Vagina (tissue), 2 donors: ENCODE results near the gene ARID1B. TPM values are rescaled to one million over a fixed set of nuclear protein-coding genes. Genes with fewer than 3 reads are reported as not detected.

Experiments used
- DNase-seq, 2 donors: peaks; one replicate each; pipeline ENCODE4 v3.0.0-alpha.2; 2017; ENCODE audit errors: extremely low spot score in 2 of 2
- H3K27ac ChIP-seq: fragments of 200-600 bp; sonication (generic); one replicate; pipeline ENCODE4 v1.5.1; 2019
- H3K27me3 ChIP-seq: fragments of 200-600 bp; sonication (generic); one replicate; pipeline ENCODE4 v1.5.1; 2019
- H3K36me3 ChIP-seq, 2 donors: fragments of 200-600 bp; sonication (generic); one replicate each; pipeline ENCODE4 v1.5.1; 2017 to 2019
- H3K4me1 ChIP-seq: fragments of 200-600 bp; sonication (generic); one replicate; pipeline ENCODE4 v1.5.1; 2019
- H3K4me3 ChIP-seq, 2 donors: fragments of 200-600 bp; sonication (generic); 1 replicate in 1 of 2; 2 replicates in 1 of 2; pipeline ENCODE4 v1.5.1; 2016 to 2019
- H3K9me3 ChIP-seq: fragments of 200-600 bp; sonication (generic); one replicate; pipeline ENCODE4 v1.5.1; 2019
- POLR2A ChIP-seq, 2 donors: fragments of 450-650 bp; IDR thresholded peaks; one replicate each; pipeline ENCODE4 v1.6.1; 2017; ENCODE audit warnings: antibody characterized with exemption in 2 of 2, mild to moderate bottlenecking in 2 of 2, moderate library complexity in 2 of 2
- POLR2AphosphoS5 ChIP-seq, 2 donors: sonication (generic); formaldehyde crosslinking; IDR thresholded peaks; one replicate each; pipeline ENCODE4 v1.9.0; 2017; ENCODE audit warnings: antibody characterized with exemption in 2 of 2, mild to moderate bottlenecking in 2 of 2, low read depth in 1 of 2; ENCODE audit not compliant: insufficient read depth in 1 of 2
- intact Hi-C: fragments of 100-400 bp; cut with DNase I; formaldehyde crosslinking; loops from one replicate; pipeline ENCODE4 v1.15.1; 2023
- total RNA-seq: library from RNA; depleted of rRNA; stranded (reverse); fragments of >200 nt; gene quantifications from one replicate; pipeline ENCODE4 v1.2.3, GENCODE V29; 2016
- TF ChIP-seq, protein P1 (sequence below), 3 experiments: fragments of 450-650 bp in 2 of 3; fragments of 200-600 bp in 1 of 3; sonication (generic) in 1 of 3; IDR thresholded peaks; one replicate each; pipeline ENCODE4 v1.5.1; 2017 to 2019; ENCODE audit warnings: antibody characterized with exemption in 3 of 3, mild to moderate bottlenecking in 2 of 3, moderate library complexity in 2 of 3

Gene ARID1B
- total RNA-seq, 1 donor from 2014 or later: 141 TPM

DNA sequence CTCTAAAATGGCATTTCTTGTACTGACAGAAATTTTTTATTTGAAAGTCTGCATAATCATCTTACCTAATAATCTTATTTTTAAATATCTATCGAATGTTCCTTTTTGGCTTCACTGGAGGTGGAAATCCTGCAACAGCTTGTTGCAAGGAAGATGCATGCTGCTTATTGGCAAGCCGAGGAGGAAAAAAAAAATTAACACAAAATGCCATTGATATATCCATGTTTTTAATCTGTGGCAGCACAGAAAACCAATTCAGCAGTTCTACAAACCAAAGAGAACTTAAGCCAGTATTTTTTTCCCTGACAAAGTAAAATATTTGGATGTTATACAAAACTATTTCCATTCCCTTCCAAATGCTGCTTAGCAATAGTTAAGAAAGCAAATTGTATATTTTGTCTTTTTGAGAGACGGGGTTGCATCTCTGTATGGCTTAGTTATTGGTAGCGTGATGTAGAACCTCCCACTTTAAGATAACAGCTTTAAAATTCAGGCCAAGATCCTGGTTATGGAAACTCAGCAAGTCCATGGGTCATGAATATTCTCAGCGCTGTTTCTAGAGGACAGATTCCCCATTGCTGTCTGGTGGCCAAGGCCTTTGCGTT, 314.8 kb downstream of the ARID1B start:
- no peak for DNase-seq
- Histone ChIP-seq H3K9me3 (no peaks in the 10 kb centered on the region), H3K27ac (no peak overlapping the region), H3K4me3 (no peak overlapping the region), H3K27me3 (no peaks in the 10 kb centered on the region), H3K36me3 (no peaks in the 10 kb centered on the region), H3K4me1 (peaks cover 8% of the 10 kb centered on the region)
- TF ChIP-seq, protein P1, sequence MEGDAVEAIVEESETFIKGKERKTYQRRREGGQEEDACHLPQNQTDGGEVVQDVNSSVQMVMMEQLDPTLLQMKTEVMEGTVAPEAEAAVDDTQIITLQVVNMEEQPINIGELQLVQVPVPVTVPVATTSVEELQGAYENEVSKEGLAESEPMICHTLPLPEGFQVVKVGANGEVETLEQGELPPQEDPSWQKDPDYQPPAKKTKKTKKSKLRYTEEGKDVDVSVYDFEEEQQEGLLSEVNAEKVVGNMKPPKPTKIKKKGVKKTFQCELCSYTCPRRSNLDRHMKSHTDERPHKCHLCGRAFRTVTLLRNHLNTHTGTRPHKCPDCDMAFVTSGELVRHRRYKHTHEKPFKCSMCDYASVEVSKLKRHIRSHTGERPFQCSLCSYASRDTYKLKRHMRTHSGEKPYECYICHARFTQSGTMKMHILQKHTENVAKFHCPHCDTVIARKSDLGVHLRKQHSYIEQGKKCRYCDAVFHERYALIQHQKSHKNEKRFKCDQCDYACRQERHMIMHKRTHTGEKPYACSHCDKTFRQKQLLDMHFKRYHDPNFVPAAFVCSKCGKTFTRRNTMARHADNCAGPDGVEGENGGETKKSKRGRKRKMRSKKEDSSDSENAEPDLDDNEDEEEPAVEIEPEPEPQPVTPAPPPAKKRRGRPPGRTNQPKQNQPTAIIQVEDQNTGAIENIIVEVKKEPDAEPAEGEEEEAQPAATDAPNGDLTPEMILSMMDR (IDR thresholded peaks at IDR 0.05): no peak
- TF ChIP-seq POLR2A (IDR thresholded peaks at IDR 0.05) (no peak), POLR2AphosphoS5 (IDR thresholded peaks at IDR 0.05; ENCODE audit: insufficient read depth in 1 of 2, low read depth in 1 of 2) (no peak)
- intact Hi-C loops: no loop called here

DNA sequence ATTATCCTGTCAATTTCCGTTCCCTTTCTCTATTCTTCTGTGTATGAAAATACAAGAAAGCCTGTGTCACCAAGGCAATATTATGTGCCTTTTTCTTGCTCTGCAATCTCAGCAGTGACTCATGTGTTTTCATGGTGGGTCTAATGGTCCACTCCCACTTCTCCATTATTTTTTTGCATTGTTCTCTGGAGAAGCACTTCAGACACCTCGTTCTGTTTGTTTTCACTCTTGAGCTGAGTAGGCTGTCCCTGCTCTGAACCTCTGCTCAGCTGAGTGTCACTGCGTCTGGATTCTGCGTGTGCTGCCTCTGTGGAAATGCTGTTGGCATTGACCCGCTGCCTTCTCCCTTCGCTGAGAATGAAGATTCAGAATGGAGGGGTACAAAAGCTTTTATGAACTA, 315.6 kb downstream of the ARID1B start:
- TF ChIP-seq POLR2A (IDR thresholded peaks at IDR 0.05): no peak
- TF ChIP-seq, protein P1 (IDR thresholded peaks at IDR 0.05): no peak
- no peak for TF ChIP-seq POLR2AphosphoS5 (IDR thresholded peaks at IDR 0.05; ENCODE audit: insufficient read depth in 1 of 2, low read depth in 1 of 2)
- no peak for DNase-seq
- no peak overlapping the region for H3K4me3 ChIP-seq
- H3K27ac ChIP-seq: no peak overlapping the region
- H3K27me3 ChIP-seq: no peaks in the 10 kb centered on the region
- no peaks in the 10 kb centered on the region for H3K9me3 ChIP-seq
- intact Hi-C loops: no loop called here
- H3K36me3 ChIP-seq: no peaks in the 10 kb centered on the region
- H3K4me1 ChIP-seq: peaks cover 8% of the 10 kb centered on the region

DNA sequence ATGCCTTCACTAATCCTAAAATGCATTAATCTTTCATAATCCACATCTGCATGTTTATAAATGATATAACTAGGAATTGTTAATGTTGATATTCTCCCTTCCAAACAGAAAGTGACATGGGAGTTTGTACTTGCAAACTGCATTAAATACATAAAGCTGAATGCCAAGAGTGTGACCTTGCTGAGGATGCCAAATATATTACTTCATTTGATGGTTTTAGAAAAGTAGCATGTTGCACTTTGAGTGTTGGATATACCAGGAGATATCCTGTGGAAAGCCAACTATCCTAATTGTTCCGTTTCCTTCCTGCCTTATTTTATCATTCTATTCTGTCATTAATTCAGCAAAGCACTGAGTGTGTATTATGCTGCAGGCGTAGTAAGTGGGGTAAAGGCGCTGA, 316.4 kb downstream of the ARID1B start:
- Histone ChIP-seq H3K36me3 (no peaks in the 10 kb centered on the region), H3K9me3 (no peaks in the 10 kb centered on the region), H3K27ac (no peak overlapping the region), H3K4me3 (no peak overlapping the region), H3K4me1 (peaks cover 8% of the 10 kb centered on the region), H3K27me3 (no peaks in the 10 kb centered on the region)
- DNase-seq: no peak
- intact Hi-C loops: no loop called here
- TF ChIP-seq POLR2AphosphoS5 (IDR thresholded peaks at IDR 0.05; ENCODE audit: insufficient read depth in 1 of 2, low read depth in 1 of 2): no peak
- no peak for TF ChIP-seq POLR2A (IDR thresholded peaks at IDR 0.05)
- TF ChIP-seq, protein P1 (IDR thresholded peaks at IDR 0.05): no peak

DNA sequence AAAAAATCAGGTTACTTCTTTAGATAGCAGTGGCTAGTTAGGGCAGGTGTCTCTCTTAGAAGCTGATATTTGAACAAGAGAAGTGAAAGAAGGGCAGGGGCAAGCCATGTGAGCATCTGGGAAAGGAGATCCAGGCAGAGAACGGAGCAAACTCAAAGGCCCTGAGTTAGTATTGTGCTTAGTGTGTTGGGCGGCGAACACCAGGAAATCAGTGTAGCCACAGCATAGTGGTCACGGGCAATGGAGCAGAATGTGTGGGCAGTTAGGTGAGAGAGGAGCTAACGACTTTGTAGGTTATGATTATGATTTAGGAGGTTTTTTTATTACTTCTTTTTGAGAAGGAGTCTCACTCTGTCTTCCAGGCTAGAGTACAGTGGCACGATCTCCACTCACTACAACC, 316.9 kb downstream of the ARID1B start:
- no peak for DNase-seq
- no peaks in the 10 kb centered on the region for H3K9me3 ChIP-seq
- TF ChIP-seq, protein P1 (IDR thresholded peaks at IDR 0.05): no peak
- TF ChIP-seq POLR2A (IDR thresholded peaks at IDR 0.05): no peak
- no peak for TF ChIP-seq POLR2AphosphoS5 (IDR thresholded peaks at IDR 0.05; ENCODE audit: insufficient read depth in 1 of 2, low read depth in 1 of 2)
- no peak overlapping the region for H3K4me3 ChIP-seq
- H3K27me3 ChIP-seq: no peaks in the 10 kb centered on the region
- H3K27ac ChIP-seq: no peak overlapping the region
- peaks cover 8% of the 10 kb centered on the region for H3K4me1 ChIP-seq
- H3K36me3 ChIP-seq: no peaks in the 10 kb centered on the region
- intact Hi-C loops: no loop called here

DNA sequence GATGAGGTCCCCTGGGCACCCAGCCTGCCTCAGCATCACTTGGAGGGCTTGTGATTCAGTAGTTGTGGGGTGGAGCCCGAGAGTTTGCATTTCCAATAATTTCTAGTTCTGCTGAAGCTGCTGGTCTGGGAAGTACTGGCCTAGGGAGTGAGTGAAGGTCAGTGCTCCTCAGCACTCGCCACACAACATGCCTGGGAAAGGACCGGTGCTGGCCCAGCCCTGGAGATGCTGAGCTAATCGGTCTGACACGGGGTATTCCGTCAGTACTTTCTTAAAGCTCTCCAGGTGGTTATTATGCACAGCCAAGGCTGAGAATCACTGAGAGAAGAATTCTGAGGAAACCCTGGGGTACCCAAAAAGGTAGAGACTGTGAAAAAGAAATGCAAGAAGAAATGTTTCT, 317.9 kb downstream of the ARID1B start:
- H3K4me3 ChIP-seq: no peak overlapping the region
- intact Hi-C loops: no loop called here
- TF ChIP-seq, protein P1 (IDR thresholded peaks at IDR 0.05): no peak
- TF ChIP-seq POLR2A (IDR thresholded peaks at IDR 0.05) (no peak), POLR2AphosphoS5 (IDR thresholded peaks at IDR 0.05; ENCODE audit: insufficient read depth in 1 of 2, low read depth in 1 of 2) (no peak)
- no peaks in the 10 kb centered on the region for H3K9me3 ChIP-seq
- no peaks in the 10 kb centered on the region for H3K27me3 ChIP-seq
- H3K4me1 ChIP-seq: peaks cover 8% of the 10 kb centered on the region
- no peaks in the 10 kb centered on the region for H3K36me3 ChIP-seq
- no peak overlapping the region for H3K27ac ChIP-seq
- DNase-seq: no peak
